H1 (cell line): ENCODE data around the gene MGST2. TPM values are rescaled to one million over a fixed set of nuclear protein-coding genes. Genes with fewer than 3 reads are reported as not detected.

Experiments
- polyA plus RNA-seq, 7 experiments: library from polyadenylated mRNA; depleted of rRNA in 3 of 7; stranded (reverse) in 5 of 7; unstranded in 2 of 7; fragments of >200 nt in 5 of 7; fragments of 200-250 nt in 2 of 7; gene quantifications; 1 replicate in 5 of 7; 2 replicates in 1 of 7; 4 replicates in 1 of 7; pipeline versions ENCODE4 v1.2.1 to v1.2.3, GENCODE V29; 2011 to 2013; ENCODE audit warnings: missing spikeins in 2 of 7, mixed read lengths in 2 of 7
- total RNA-seq: library from RNA; stranded (reverse); fragmentation: NEBNext Ultra II Directional; extraction: Animal tissue kit (Norgen Biotek cat#: 25700); gene quantifications from 2 replicates; pipeline ENCODE4 v1.2.1, GENCODE V29; 2021
- TF ChIP-seq, protein P1 (sequence below): fragments of 300-600 bp; sonication (generic); IDR thresholded peaks from 2 replicates; pipeline ENCODE4 v1.7.1; 2012; ENCODE audit warnings: low read length, moderate library complexity, mild to moderate bottlenecking, inconsistent platforms; ENCODE audit not compliant: insufficient replicate concordance

MGST2 gene
- total and polyA plus RNA-seq, 2 of the 8 experiments (the other 6 are each of a cell fraction or from before 2014, with no cell fraction given) = 8.0 to 13.6 TPM

GRCh38 chr4:139665690-139666529 is at the start of gene MGST2 (continued):
- TF ChIP-seq, protein P1, sequence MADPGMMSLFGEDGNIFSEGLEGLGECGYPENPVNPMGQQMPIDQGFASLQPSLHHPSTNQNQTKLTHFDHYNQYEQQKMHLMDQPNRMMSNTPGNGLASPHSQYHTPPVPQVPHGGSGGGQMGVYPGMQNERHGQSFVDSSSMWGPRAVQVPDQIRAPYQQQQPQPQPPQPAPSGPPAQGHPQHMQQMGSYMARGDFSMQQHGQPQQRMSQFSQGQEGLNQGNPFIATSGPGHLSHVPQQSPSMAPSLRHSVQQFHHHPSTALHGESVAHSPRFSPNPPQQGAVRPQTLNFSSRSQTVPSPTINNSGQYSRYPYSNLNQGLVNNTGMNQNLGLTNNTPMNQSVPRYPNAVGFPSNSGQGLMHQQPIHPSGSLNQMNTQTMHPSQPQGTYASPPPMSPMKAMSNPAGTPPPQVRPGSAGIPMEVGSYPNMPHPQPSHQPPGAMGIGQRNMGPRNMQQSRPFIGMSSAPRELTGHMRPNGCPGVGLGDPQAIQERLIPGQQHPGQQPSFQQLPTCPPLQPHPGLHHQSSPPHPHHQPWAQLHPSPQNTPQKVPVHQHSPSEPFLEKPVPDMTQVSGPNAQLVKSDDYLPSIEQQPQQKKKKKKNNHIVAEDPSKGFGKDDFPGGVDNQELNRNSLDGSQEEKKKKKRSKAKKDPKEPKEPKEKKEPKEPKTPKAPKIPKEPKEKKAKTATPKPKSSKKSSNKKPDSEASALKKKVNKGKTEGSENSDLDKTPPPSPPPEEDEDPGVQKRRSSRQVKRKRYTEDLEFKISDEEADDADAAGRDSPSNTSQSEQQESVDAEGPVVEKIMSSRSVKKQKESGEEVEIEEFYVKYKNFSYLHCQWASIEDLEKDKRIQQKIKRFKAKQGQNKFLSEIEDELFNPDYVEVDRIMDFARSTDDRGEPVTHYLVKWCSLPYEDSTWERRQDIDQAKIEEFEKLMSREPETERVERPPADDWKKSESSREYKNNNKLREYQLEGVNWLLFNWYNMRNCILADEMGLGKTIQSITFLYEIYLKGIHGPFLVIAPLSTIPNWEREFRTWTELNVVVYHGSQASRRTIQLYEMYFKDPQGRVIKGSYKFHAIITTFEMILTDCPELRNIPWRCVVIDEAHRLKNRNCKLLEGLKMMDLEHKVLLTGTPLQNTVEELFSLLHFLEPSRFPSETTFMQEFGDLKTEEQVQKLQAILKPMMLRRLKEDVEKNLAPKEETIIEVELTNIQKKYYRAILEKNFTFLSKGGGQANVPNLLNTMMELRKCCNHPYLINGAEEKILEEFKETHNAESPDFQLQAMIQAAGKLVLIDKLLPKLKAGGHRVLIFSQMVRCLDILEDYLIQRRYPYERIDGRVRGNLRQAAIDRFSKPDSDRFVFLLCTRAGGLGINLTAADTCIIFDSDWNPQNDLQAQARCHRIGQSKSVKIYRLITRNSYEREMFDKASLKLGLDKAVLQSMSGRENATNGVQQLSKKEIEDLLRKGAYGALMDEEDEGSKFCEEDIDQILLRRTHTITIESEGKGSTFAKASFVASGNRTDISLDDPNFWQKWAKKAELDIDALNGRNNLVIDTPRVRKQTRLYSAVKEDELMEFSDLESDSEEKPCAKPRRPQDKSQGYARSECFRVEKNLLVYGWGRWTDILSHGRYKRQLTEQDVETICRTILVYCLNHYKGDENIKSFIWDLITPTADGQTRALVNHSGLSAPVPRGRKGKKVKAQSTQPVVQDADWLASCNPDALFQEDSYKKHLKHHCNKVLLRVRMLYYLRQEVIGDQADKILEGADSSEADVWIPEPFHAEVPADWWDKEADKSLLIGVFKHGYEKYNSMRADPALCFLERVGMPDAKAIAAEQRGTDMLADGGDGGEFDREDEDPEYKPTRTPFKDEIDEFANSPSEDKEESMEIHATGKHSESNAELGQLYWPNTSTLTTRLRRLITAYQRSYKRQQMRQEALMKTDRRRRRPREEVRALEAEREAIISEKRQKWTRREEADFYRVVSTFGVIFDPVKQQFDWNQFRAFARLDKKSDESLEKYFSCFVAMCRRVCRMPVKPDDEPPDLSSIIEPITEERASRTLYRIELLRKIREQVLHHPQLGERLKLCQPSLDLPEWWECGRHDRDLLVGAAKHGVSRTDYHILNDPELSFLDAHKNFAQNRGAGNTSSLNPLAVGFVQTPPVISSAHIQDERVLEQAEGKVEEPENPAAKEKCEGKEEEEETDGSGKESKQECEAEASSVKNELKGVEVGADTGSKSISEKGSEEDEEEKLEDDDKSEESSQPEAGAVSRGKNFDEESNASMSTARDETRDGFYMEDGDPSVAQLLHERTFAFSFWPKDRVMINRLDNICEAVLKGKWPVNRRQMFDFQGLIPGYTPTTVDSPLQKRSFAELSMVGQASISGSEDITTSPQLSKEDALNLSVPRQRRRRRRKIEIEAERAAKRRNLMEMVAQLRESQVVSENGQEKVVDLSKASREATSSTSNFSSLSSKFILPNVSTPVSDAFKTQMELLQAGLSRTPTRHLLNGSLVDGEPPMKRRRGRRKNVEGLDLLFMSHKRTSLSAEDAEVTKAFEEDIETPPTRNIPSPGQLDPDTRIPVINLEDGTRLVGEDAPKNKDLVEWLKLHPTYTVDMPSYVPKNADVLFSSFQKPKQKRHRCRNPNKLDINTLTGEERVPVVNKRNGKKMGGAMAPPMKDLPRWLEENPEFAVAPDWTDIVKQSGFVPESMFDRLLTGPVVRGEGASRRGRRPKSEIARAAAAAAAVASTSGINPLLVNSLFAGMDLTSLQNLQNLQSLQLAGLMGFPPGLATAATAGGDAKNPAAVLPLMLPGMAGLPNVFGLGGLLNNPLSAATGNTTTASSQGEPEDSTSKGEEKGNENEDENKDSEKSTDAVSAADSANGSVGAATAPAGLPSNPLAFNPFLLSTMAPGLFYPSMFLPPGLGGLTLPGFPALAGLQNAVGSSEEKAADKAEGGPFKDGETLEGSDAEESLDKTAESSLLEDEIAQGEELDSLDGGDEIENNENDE = no peak
